Skeletal muscle satellite cell (primary cell): ENCODE data around the gene AAMDC.
"Not testable (repeated sequence)": the region's sequence is repeated elsewhere in the genome, so short reads cannot be mapped to it uniquely, and the experiment has no call there.

Experiments
- H3K27me3 ChIP-seq: 2 replicates; pipeline ENCODE4 v1.7.0; 2013; ENCODE audit warnings: low read length; ENCODE audit not compliant: control insufficient read depth, insufficient read depth
- H3K36me3 ChIP-seq: 2 replicates; pipeline ENCODE4 v1.7.0; 2013; ENCODE audit warnings: mild to moderate bottlenecking, control low read depth, low read length; ENCODE audit not compliant: insufficient read depth
- H3K4me1 ChIP-seq: 2 replicates; pipeline ENCODE4 v1.7.0; 2013; ENCODE audit warnings: low read length; ENCODE audit not compliant: control insufficient read depth, insufficient read depth
- H3K4me2 ChIP-seq: 2 replicates; pipeline ENCODE4 v1.7.0; 2013; ENCODE audit warnings: mild to moderate bottlenecking, low read length
- H3K4me3 ChIP-seq: 2 replicates; pipeline ENCODE4 v1.7.0; 2013; ENCODE audit warnings: low read length
- H3K9ac ChIP-seq: 2 replicates; pipeline ENCODE4 v1.7.0; 2013; ENCODE audit warnings: mild to moderate bottlenecking, low read depth, low read length, moderate library complexity
- H3K9me3 ChIP-seq: replicated peaks from 2 replicates; pipeline ENCODE4 v1.7.0; 2013; ENCODE audit warnings: mild to moderate bottlenecking, control low read depth, low read length

AAMDC gene

GRCh38 chr11:77889045-77889444 is 68.1 kb downstream of the AAMDC start:
- H3K4me3 ChIP-seq, H3K4me2 ChIP-seq, H3K9me3 ChIP-seq, H3K36me3 ChIP-seq, H3K9ac ChIP-seq, H3K4me1 ChIP-seq, H3K27me3 ChIP-seq: not testable (repeated sequence)

- not testable (repeated sequence) for H3K27me3 ChIP-seq, H3K9me3 ChIP-seq, H3K4me3 ChIP-seq, H3K9ac ChIP-seq, H3K4me2 ChIP-seq, H3K4me1 ChIP-seq, H3K36me3 ChIP-seq
These were observed 69.2 kb downstream of the AAMDC start for GRCh38 chr11:77890100-77890614.

GRCh38 chr11:77890619-77891056 is 69.7 kb downstream of the AAMDC start:
- not testable (repeated sequence) for H3K9ac ChIP-seq, H3K4me2 ChIP-seq, H3K4me1 ChIP-seq, H3K36me3 ChIP-seq, H3K27me3 ChIP-seq, H3K4me3 ChIP-seq, H3K9me3 ChIP-seq

- not testable (repeated sequence) for H3K9ac ChIP-seq, H3K4me1 ChIP-seq, H3K4me3 ChIP-seq, H3K4me2 ChIP-seq, H3K9me3 ChIP-seq, H3K27me3 ChIP-seq, H3K36me3 ChIP-seq
These were observed 70.3 kb downstream of the AAMDC start for GRCh38 chr11:77891256-77891655.

GRCh38 chr11:77891703-77892102 is 70.8 kb downstream of the AAMDC start:
- H3K4me2 ChIP-seq, H3K36me3 ChIP-seq, H3K9me3 ChIP-seq, H3K4me3 ChIP-seq, H3K9ac ChIP-seq, H3K4me1 ChIP-seq, H3K27me3 ChIP-seq: not testable (repeated sequence)

- not testable (repeated sequence) for H3K9me3 ChIP-seq, H3K4me1 ChIP-seq, H3K9ac ChIP-seq, H3K36me3 ChIP-seq, H3K27me3 ChIP-seq, H3K4me3 ChIP-seq, H3K4me2 ChIP-seq
These were observed 74.0 kb downstream of the AAMDC start for GRCh38 chr11:77894949-77895348.

- Histone ChIP-seq H3K4me3 (no peak overlapping the region), H3K36me3 (peaks cover 8% of the 10 kb centered on the region), H3K9me3 (no peaks in the 10 kb centered on the region), H3K9ac (no peak overlapping the region), H3K4me1 (peaks cover under 1% of the 10 kb centered on the region), H3K27me3 (no peaks in the 10 kb centered on the region), H3K4me2 (no peak overlapping the region)
These were observed 87.9 kb downstream of the AAMDC start for GRCh38 chr11:77908835-77909234.

- no peaks in the 10 kb centered on the region for H3K9me3 ChIP-seq
- H3K4me2 ChIP-seq, result no peak overlapping the region
- no peaks in the 10 kb centered on the region for H3K27me3 ChIP-seq
- H3K4me3 ChIP-seq, result no peak overlapping the region
- peaks cover 4% of the 10 kb centered on the region for H3K4me1 ChIP-seq
- peaks cover 8% of the 10 kb centered on the region for H3K36me3 ChIP-seq
- no peak overlapping the region for H3K9ac ChIP-seq
These were observed 88.3 kb downstream of the AAMDC start for GRCh38 chr11:77909277-77909676.

- H3K27me3 ChIP-seq, H3K9ac ChIP-seq, H3K4me3 ChIP-seq, H3K4me2 ChIP-seq, H3K9me3 ChIP-seq: not testable (repeated sequence)
- H3K36me3 ChIP-seq, result peaks cover 11% of the 10 kb centered on the region
- peaks cover 11% of the 10 kb centered on the region for H3K4me1 ChIP-seq
These were observed 89.9 kb downstream of the AAMDC start for GRCh38 chr11:77910828-77911227.

GRCh38 chr11:77913608-77914306 is 92.8 kb downstream of the AAMDC start:
- H3K36me3 ChIP-seq, result peaks cover 18% of the 10 kb centered on the region
- H3K4me3 ChIP-seq, H3K27me3 ChIP-seq, H3K9me3 ChIP-seq, H3K9ac ChIP-seq, H3K4me2 ChIP-seq: not testable (repeated sequence)
- peaks cover 15% of the 10 kb centered on the region for H3K4me1 ChIP-seq

- Histone ChIP-seq H3K4me2 (peak overlapping the region; percentile 48), H3K4me1 (peaks cover 15% of the 10 kb centered on the region), H3K36me3 (peaks cover 15% of the 10 kb centered on the region)
- H3K27me3 ChIP-seq, H3K9me3 ChIP-seq, H3K9ac ChIP-seq, H3K4me3 ChIP-seq: not testable (repeated sequence)
These were observed 93.4 kb downstream of the AAMDC start for GRCh38 chr11:77914307-77914791.

GRCh38 chr11:77917713-77918112 is 96.8 kb downstream of the AAMDC start:
- not testable (repeated sequence) for H3K4me3 ChIP-seq, H3K9ac ChIP-seq, H3K27me3 ChIP-seq, H3K9me3 ChIP-seq, H3K4me2 ChIP-seq
- H3K36me3 ChIP-seq, result peaks cover 15% of the 10 kb centered on the region
- H3K4me1 ChIP-seq, result peaks cover 15% of the 10 kb centered on the region
